GM18498 (cell line): ENCODE data around the gene STUM.
"Not testable (repeated sequence)": the region's sequence is repeated elsewhere in the genome, so short reads cannot be mapped to it uniquely, and the experiment has no call there.

Experiments
- ATAC-seq: cut with Tn5 transposase; IDR thresholded peaks from one replicate; pipeline ENCODE4 v1.9.1; 2021; ENCODE audit warnings: mild to moderate bottlenecking, moderate library complexity; ENCODE audit not compliant: unreplicated experiment

The STUM gene, protein sequence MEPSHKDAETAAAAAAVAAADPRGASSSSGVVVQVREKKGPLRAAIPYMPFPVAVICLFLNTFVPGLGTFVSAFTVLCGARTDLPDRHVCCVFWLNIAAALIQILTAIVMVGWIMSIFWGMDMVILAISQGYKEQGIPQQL

DNA sequence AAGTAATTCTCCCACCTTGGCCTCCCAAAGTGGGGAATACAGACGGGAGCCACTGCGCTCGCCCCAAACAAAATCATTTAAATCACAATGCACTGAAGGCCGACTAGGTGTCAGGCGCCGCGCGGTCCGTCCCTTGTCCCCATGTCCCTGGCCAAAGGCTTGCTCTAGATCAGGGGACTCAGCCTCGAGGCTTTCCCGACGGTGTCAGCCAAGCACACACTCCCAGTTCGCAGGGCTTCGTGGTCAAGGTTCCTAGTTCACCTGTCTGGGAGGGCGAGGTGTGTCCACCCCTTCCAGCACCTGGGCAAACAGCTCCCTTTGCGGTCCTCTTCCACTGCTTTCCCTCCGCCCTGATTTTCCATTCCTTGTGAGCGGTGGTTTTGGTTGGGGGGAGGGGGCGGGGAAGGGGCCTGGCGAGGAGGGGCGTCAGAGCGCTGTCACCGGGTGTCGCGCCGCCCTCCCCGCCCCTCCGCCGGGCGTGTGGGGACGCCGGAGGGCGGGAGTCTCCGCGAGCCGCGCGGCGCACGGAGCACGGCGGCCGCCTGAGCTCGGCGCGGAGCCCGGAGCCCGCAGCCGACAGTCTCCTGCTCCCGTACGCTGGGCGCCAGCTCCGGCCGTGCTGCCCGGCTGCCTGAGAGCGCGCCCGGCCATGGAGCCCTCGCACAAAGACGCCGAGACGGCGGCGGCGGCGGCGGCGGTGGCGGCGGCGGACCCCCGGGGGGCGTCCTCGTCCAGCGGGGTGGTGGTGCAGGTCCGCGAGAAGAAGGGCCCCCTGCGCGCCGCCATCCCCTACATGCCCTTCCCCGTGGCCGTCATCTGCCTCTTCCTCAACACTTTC lies at the start of gene STUM:
Gene STUM, plus strand, starts transcription at position 509 of the 838 bp plus-strand sequence. Its CDS starts 141 bp downstream, at position 650.
- no peak for ATAC-seq

DNA sequence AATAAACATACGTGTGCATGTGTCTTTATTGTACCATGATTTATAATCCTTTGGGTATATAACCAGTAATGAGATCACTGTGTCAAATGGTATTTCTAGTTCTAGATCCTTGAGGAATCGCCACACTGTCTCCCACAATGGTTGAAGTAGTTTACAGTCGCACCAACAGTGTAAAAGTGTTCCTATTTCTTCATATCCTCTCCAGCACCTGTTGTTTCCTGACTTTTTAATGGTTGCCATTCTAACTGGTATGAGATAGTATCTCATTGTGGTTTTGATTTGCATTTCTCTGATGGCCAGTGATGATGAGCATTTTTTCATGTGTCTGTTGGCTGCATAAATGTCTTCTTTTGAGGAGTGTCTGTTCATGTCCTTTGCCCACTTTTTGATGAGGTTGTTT lies 48.9 kb upstream of the STUM start:
- ATAC-seq, result not testable (repeated sequence)

DNA sequence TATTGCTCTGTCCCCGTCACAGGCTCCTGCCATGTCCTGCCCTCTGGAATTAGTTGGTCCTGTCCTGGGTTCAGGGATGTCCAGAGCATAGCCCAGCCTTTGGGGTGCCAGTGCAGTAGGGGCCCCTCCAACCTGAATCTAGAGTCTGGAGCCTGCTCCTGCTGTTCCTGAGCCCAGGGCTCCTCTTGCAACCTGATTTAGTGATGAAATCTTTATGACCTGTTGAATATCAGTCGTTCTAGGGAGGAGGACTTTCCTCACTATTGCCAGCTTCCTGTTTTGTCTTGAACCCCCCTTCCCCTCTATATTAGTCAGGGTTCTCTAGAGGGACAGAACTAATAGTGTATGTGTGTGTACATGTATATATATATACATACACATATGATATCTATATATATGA lies 42.5 kb upstream of the STUM start:
- no peak for ATAC-seq

DNA sequence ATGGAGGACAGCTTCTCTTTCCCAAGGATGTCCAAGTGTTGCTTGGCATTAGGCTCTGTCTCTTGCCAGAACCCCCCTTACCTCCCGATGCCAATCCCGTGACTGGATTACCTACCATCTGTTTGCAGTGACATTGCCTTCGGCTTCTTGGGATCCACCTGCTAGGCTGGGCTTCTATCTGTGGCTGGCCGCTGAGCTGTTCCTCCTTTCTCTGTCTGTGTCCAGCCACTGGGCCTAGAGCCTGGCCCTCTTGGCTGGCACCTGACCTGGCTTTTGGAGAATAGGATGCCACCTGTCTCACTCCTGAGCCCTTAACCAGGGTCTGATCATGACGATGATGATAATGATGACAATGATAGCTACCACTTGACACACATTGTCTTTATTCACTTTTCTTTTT lies 41.6 kb upstream of the STUM start:
- ATAC-seq, result no peak

DNA sequence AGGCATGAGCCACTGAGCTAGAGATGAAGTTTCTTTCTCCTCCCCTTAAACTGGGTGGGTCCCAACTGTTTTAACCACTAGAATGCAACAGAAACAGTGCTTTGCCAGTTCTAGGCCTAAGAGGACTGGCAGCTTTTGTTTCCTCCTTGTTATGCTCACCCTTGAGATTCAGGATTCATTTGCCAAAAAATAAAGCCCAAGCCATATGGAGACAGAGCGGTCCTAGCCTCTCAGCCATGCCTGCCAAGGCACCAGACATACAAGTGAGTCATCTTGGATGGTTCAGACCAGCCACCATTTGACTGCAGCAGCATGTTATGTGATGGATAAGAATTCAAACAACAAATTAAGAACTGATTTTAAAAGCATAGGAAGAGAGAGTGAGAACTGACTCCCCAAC lies 38.1 kb upstream of the STUM start:
- no peak for ATAC-seq

DNA sequence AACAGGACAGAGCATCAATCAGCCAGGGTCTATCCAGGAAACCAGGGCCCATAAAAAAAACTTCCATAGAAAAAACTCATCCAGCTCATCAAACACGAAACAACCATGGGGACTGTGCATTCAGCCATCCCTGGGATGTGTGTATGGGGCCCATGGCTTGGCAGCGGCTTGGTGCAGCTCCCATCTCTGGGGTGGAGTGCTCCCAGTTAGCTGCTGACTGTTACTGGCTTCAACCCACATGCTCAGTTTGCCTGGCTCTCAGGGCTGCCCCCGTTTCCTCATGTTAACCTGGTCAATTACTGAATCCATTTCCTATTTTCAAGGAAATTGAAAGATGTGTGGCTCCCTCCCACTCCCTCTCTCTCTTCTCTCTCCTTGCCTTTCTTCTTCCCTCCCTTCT lies 37.3 kb upstream of the STUM start:
- no peak for ATAC-seq

DNA sequence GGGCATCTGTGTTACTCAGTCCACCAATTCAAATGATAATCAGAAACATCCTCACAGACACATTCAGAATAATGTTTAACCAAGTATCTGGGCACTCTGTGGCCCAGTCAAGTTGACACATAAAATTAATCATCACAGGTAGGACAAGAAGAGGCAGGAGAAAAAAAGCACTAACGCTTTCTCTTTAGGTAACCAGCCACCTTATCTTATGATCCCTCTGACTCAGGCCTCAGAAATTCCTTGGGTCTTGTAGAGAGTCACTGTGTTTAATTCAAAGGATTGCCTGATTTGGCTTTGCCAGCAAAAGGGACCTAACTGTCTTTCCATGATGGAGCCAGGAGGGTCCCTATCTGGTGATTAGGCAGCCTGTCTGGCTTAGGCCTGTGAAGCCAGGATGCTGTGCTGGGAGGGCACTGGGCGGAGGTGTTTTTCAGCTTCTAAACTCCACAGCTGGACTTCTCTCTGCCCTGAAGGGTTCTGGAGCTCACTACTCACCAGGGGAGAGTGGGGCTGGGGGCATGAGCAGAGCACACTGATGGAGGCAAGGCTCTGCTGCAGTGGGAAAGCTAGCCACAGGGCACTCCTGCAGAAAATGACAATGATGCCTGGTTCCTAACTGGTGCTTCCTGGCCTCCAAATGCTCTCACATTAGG lies 36.4 kb upstream of the STUM start:
- ATAC-seq, result no peak

DNA sequence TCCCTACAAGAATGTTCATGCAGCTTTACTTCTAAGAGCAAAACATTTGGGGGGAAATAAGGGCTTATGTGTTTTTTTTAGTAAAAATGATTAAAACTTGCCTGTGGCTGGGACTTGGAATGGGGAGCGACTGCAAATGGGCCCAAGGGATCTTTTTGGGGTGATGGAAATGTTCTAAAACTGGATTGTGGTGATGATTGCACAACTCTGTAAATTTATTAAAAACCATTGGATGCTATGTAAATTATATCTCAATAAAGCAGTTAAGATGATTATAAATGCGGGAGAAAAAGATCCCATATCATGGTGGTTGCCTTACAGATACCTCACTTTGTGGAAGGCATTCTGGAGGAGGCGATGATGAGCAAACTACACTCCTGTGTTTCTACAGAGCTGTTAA lies 30.2 kb upstream of the STUM start:
- no peak for ATAC-seq

DNA sequence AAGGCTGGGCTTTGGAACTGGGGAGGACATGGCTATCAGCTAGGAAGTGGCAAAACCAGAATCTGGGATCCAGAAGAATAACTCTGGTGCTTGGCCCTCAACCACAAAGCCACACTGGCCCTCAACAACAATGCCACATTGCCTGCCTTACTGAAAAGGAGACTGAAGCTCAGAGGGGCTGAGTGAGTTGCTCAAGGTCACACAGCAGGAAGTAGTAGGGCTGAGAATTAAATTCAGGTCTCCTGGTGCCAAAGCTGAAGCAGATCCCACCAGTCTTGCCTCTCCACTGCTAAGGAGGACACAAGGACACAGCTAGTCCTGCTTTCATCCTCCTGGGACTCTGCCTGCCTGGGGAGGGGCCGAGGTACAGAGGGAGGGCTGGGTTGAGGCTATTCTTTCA lies 29.4 kb upstream of the STUM start:
- no peak for ATAC-seq

DNA sequence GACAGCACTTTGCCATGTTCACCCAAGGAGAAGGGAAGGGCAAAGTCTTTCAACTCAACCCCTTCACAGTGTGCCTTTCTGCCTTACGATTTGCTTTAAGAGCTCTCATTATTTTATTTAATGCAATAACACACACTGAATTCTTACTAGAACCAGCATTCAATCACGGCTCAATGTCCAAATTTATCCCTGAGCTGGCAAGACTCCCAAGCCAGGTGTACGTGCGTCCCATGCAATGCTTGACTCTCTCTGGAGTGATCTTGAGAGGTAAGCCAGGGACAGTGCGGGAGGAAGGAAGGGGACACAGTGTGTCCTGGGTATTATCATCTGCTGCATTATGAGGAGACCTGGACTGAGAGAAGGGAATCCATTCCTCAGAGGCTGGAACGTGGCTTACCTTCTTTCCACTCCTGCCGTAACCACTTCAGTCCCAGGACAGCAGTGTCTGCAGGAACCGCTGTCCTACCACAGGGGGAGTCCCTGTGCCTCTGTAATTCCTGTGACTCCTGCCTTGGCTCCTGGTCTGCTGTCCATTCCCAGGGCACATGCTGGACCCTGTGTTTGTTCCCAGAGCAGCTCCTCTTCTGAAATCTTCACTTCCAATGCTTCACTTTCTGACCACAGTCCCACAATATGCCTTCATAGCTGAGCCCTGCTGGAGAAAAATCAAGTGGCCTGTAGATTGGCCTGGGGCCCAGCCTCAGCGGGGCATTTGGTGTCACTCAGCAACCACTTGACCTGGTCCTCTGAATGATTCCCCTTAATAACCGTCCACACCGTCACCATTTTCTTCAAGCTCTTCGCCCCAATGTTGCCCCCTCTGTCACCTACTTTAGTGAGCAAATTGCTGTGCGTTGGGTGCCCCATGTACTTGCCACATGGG lies 28.6 kb upstream of the STUM start:
- no peak for ATAC-seq

DNA sequence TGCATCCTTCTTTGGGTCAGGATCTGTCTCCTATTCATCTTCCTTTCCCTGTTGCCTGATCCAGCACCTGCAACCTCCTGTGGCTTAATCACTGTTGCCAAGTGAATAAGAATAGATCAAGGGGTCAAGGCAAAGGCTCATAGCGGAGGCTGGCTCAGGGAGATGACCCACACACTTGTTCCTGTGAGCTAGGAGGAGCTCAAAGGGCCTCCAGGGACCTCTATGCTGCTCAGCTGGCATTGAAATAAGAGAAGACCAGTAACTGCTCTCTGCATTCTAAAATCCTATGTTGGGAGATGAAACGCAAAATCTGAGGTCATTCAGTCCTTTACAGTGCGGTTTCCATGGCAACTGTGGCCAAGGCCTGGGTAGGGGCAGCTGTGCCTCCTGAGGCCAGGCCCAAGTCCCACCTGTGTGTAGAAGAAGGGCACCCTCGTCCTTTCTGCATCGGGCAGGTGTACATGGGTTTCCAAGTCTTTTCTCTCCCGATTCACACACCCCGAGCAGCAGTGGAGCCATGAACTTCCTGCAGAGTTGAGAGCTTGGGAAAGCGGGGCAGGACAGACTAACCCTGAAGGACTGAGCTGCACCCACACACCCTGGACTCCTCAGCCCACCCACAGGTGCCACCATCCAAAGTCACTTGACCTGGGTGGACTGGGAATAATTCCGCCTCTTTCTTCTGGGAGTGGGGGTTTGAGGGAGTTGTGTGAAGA lies 27.8 kb upstream of the STUM start:
- no peak for ATAC-seq

DNA sequence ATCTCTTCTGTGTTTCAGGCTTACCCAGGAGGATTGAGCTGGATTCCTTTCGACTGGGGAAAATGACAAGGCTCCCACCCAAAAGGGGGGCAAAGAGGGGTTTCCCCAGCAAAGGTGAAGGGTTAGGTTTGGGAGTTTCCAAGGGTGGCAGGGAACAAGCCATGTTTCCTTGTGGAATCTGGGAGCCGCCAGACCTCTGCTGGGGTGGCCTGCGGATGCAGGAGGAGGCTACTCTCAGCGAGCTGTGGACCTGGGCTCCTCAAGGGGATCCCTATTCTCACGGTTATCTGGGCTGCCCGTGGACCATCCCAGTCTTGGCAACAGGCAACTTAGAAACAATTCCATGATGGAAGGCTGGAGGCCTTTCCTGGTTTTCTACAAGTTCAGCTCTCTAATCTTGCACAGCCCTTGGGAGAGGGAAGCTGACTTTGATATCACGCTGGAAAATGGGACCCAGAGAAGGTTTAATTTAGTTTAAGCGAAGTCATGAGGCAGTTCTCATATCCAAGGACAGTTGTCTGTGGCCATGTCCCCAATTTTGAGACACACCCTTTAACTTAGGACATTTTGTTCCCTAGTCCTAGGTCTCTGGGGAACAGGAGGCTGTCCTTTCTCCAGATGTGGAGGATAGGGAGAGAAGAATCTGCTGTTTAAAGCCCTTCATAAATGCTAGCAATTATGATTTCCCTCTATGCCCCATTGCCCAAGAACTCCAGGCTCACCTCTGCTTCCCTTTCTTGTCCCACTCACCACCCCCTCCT lies 24.7 kb upstream of the STUM start:
- no peak for ATAC-seq

DNA sequence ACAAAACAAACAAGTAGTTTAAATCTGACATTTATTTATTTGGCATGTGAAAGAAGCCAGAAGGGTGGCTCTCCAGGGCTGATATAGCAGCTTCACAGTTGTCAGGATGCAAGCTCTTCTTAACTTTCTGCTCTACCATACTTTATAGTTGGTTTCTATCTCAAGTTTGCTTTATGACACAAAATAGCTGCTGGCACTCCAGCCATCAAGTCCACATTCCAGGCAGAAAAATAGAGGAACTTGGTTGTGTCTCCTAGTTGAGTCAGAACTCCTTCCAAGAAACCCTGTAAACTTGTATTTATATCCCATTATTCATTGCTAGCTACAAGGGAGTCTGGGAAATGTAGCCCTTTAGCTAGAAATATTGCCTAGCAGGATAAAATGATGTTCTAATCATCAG lies 24.0 kb upstream of the STUM start:
- ATAC-seq, result no peak

DNA sequence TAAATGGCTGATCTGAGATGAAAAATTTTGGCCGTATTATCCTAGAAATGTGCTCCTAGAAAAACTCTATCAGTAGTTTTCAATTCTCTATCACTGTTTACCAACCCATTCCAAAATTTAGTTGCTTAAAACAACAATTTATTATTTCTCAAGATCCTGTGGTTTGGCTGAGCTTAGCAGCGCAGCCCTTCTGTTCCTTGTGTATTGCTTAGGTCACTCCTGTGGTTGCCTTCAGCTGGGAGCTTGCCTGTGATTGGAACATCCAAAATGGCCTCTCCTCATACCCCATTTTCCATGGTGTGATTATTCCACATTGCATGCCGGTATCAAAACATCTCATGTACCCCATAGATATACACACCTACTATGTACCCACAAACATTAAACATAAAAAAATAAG lies 22.8 kb upstream of the STUM start:
- ATAC-seq, result no peak

DNA sequence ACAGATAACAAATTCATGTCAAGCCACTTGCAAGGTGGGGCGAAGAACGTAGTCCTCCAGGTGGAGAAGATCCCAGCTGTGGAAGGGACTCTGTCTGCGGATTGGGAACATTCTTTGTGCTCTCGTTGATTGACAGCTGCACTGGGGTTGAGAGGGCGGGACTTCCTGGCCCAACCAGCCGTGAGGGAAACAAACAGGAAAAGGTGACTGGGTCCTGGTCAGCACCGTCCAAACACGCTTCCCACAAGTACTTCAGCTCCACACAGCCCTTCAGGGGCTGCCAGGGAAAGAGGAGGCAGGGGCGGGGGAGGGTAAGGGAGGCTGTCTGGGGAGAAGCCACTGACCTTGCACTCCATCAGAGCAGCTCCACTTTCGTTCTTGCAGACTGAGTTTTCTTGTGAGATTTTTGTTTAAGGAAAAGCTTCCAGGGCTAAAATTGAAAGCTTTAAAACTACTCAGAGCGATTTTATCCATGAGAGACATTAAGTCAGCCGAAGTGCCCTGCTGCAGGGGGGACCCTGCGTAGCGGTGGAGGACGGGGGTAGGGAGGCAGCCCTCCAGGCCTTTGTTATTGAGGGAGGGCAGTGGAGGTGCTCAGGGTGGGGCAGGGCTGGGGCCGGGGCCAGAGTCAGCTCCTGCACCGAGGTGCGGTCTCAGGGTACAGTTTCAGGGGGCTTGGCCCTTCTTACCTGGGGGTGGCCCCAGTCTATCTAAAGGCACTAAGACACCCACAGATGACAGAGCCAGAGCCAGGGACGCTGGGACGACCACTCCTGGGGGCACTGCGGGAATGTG lies 21.6 kb upstream of the STUM start:
- ATAC-seq, result no peak

DNA sequence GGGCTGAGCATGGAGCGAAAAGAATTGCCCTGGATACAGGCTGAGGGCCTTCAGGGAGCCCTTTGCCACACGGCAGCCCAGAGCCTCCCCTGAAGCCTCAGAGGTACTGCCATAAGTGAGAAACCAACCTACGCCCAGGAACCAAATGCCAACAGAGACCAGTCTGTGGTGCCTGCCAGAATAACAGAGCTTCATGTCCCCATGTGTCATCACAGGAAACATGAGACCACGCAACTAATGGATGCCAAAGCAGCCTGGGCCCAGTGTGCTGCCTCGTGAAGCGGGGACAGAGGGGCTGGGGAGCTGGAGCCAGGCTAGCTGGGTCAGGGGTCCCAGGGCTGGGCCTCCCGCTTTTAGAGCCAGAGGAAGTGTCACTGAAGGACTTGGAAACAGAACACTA lies 18.7 kb upstream of the STUM start:
- no peak for ATAC-seq

DNA sequence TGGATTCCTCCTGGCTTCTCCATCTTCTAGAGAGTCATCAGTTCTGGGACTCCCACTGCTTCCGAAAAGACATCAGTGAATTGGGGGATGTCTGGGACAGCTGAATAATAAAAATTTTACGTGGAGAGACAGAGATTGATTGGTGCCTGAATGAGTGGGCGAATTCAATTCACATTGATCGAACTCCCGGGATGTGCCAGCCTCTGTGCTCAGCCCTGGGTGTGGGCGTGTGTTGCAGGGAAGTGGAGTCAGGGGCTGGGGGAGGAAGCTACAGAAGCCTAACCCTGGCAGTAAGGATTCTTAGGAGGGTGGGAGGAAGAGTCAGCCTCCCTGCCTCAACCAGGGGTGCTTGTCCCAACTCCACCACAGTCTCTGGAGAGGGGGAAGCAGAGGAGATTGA lies 18.0 kb upstream of the STUM start:
- no peak for ATAC-seq

DNA sequence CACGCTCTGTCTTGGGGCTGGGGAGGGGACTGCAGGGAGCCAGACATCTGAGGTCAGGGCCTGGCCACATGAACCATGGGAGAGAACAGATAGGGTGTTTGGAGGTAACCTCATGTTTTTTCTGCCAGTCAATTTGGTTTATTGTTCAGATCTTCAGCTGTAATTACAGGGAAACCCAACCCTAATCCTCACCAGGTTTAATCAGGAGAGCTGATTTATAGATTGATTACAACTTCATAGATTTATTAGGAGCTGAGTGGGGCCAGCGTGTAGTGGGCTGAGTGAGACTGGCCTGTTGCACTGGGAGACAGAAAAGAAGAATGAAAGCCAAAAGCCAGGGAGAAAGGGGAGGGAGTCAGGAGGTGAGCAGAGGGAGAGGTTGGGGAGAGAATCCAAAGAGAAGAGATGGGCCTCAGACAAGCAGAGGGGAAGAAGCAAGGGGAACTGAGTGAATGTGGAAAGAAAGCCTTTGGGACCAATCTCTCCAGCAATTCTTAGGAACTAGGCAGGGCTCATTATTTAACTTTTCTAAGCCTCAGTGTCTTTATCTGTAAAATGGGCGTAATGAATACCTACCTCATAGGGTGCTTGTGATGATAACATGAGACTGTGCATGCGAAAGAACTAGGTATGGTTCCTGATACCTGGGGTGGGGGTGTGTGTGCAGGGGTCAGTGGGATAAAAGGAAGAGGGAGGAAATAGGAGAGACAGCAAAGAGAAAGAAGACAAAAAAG lies 17.0 kb upstream of the STUM start:
- no peak for ATAC-seq
